ENCODE data around the gene LMO2. TPM values are rescaled to one million over a fixed set of nuclear protein-coding genes. Genes with fewer than 3 reads are reported as not detected.

LMO2 gene
- total RNA-seq, 2 donors from 2014 or later = 4.6 to 13.1 TPM

GRCh38 chr11:33867996-33868646, 23.8 kb downstream of the LMO2 start:
- Histone ChIP-seq H3K36me3 (no peaks in the 10 kb centered on the region), H3K9me3 (no peaks in the 10 kb centered on the region), H3K4me1 (peaks cover 0 to 24% of the 10 kb centered on the region in 2 donors), H3K27me3 (no peaks in the 10 kb centered on the region), H3K4me3 (peak overlapping the region; percentile 51 to 63), H3K27ac (peak overlapping the region; percentile 50 to 67)
- no peak for DNase-seq (ENCODE audit: low spot score)
- TF ChIP-seq CTCF (IDR thresholded peaks at IDR 0.05) = no peak

- DNase-seq (ENCODE audit: low spot score) = no peak
- H3K27ac ChIP-seq = peak overlapping the region in 1 of 2 donors; percentile 67
- no peaks in the 10 kb centered on the region for H3K27me3 ChIP-seq
- peak overlapping the region in 1 of 2 donors; percentile 63 for H3K4me3 ChIP-seq
- no peak for TF ChIP-seq CTCF (IDR thresholded peaks at IDR 0.05)
- no peaks in the 10 kb centered on the region for H3K36me3 ChIP-seq
- peaks cover 0 to 24% of the 10 kb centered on the region in 2 donors for H3K4me1 ChIP-seq
- no peaks in the 10 kb centered on the region for H3K9me3 ChIP-seq
Measured at GRCh38 chr11:33867561-33867960, 24.3 kb downstream of the LMO2 start.

GRCh38 chr11:33866936-33867335, 24.9 kb downstream of the LMO2 start:
- DNase-seq (ENCODE audit: low spot score) = no peak
- peaks cover 0 to 24% of the 10 kb centered on the region in 2 donors for H3K4me1 ChIP-seq
- no peaks in the 10 kb centered on the region for H3K36me3 ChIP-seq
- no peaks in the 10 kb centered on the region for H3K9me3 ChIP-seq
- no peaks in the 10 kb centered on the region for H3K27me3 ChIP-seq
- H3K27ac ChIP-seq = no peak overlapping the region
- no peak overlapping the region for H3K4me3 ChIP-seq
- TF ChIP-seq CTCF (IDR thresholded peaks at IDR 0.05) = no peak

- no peak for TF ChIP-seq CTCF (IDR thresholded peaks at IDR 0.05)
- no peak for DNase-seq (ENCODE audit: low spot score)
- no peaks in the 10 kb centered on the region for H3K27me3 ChIP-seq
- H3K27ac ChIP-seq = no peak overlapping the region
- no peak overlapping the region for H3K4me3 ChIP-seq
- peaks cover 0 to 13% of the 10 kb centered on the region in 2 donors for H3K4me1 ChIP-seq
- no peaks in the 10 kb centered on the region for H3K9me3 ChIP-seq
- no peaks in the 10 kb centered on the region for H3K36me3 ChIP-seq
Measured at GRCh38 chr11:33864479-33864878, 27.4 kb downstream of the LMO2 start.

GRCh38 chr11:33863418-33864172, 28.3 kb downstream of the LMO2 start:
- Histone ChIP-seq H3K27me3 (no peaks in the 10 kb centered on the region), H3K36me3 (no peaks in the 10 kb centered on the region), H3K4me1 (peaks cover 0 to 7% of the 10 kb centered on the region in 2 donors), H3K27ac (no peak overlapping the region), H3K4me3 (no peak overlapping the region), H3K9me3 (no peaks in the 10 kb centered on the region)
- no peak for DNase-seq (ENCODE audit: low spot score)
- TF ChIP-seq CTCF (IDR thresholded peaks at IDR 0.05) = no peak
